Amniotic stem cell (primary cell): ENCODE measurements around the gene SLC44A4.
A peak's percentile ranks its signal among the peaks of the same experiment; 100 is the strongest.
"Not testable (repeated sequence)": the region's sequence is repeated elsewhere in the genome, so short reads cannot be mapped to it uniquely, and the experiment has no call there.

ENCODE experiments used
- DNase-seq: peaks from one replicate; lab custom pipeline; 2025; lab: John Stamatoyannopoulos, UW

Gene SLC44A4

DNA sequence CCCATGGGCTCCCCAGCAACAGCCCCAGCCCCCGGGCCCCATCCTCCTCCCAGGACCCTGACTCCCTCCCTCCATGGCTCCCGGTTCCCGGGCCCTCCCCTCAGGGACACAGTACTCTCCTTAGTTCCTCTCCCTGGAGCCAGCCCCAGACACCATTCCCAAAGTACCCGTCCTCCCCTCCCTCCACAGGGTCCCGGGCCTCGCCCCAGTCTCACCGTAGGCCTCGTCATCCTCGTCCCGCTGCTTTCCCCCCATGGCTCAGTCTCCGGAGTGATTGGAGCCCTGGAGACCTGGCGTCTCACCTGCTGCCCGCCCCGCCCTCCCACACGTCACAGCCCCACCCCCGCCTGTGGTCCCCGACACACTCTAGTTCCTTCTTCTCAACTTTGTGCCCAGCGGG is at the start of gene SLC44A4:
SLC44A4 (minus strand) TSS at position 272 of the 400 bp plus-strand sequence; CDS start at position 255, 17 bp downstream.
- no peak for DNase-seq

DNA sequence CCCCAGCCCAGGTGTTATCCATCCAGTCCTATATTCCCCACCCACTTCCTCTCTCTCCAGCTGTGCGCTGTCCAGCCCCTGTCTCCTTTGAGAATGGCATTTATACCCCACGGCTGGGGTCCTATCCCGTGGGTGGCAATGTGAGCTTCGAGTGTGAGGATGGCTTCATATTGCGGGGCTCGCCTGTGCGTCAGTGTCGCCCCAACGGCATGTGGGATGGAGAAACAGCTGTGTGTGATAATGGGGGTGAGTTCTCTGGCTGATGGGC is 49.8 kb upstream of the SLC44A4 start:
- DNase-seq: no peak

DNA sequence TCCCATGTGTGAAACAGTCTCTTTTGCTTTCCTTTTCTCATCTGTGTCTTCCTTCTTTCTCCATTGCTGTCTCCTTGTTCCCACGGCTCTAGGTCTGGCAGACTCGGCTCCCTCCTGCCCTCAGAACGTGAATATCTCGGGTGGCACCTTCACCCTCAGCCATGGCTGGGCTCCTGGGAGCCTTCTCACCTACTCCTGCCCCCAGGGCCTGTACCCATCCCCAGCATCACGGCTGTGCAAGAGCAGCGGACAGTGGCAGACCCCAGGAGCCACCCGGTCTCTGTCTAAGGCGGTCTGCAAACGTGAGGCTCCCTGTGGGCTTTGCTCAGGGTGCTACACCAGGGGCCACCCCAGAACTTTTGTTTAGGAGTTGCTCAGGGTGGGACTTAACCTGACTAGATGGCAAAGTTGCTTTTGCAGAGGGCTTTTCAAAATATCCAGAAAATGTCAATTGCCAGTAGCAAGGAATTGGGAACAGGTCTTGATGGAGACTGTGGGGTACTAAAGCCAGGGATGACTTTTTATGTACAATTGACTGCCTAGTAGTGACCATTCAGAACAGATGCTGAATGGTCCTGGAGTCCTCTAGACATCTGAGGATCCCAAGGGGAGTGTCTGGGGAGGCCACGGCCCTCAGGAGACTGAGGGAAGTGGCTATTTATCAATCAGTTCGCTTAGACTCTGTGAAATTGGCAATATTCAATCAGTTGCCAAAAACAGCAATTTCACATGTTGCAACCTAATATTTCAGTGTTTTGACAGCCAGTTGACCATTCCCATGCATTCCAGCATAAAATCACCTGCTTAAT is 49.3 kb upstream of the SLC44A4 start:
- DNase-seq: no peak

DNA sequence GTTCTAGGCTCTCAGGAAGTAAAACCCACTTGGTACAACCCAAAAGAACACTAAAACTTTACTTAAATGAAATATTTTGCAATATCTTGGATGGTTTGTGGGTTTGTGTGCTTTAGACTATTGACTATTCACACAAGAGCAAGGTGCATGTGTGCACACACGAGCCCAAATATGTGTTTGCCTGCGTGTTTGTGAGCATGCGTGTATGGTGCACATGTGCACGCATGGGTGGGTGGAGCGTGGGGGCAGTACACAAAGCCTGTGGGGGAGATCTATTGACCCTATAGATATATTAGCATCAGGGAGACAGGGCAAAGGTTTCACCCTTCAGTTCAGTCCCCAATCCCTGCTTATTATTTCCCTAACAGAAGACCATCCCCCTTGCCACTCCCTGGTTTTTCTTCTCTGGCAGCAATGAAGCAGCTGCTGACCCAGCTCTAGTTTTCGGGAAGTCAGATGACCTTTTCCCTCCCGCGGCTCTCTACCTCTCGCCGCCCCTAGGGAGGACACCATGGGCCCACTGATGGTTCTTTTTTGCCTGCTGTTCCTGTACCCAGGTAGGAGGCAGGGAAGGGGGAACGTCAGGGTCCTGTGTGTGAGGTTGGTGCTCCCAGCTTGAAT is 48.6 kb upstream of the SLC44A4 start, which contains the start of gene C2:
C2 (plus strand) TSS at position 476 of the 621 bp plus-strand sequence; CDS start at position 512, 36 bp downstream.
- DNase-seq: no peak

DNA sequence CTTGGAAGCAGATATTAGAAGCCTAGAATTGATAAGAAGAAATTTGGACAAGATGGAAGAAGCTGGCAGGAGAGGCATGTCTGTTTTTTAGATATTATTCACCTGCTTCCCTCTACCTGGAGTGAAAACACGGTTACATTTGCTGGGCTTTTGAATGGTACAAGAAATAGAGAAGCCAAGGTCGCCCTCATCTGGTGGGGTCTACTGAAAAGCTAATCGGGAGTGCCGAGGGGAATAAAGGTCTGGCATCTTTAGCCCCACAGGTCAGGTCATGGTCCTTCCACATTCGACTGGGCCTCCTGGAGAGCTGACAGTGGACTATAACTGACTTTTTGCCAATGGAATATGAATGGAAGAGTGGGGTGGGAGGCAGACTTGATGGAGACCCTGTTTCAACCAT is 44.1 kb upstream of the SLC44A4 start:
- no peak for DNase-seq

DNA sequence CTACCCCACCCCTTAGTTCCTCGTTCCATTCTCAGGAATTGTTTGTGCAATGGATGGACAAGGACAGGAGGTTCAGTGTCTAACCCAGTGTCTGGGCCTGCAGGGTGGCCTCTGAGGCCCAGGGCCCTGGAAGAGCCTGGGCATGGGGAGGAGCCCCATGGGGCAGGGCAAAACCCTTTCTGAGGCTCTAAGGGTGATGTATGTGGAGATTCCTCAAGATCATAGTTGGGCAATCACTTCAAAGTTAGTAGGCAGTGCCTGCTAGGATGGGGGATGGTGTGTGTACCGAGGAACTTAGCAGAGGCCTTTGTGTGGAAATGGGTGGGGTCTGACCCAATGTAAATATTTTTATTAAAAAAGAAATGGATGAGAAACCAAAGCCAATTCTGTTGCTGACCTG is 42.0 kb upstream of the SLC44A4 start:
- DNase-seq: no peak

DNA sequence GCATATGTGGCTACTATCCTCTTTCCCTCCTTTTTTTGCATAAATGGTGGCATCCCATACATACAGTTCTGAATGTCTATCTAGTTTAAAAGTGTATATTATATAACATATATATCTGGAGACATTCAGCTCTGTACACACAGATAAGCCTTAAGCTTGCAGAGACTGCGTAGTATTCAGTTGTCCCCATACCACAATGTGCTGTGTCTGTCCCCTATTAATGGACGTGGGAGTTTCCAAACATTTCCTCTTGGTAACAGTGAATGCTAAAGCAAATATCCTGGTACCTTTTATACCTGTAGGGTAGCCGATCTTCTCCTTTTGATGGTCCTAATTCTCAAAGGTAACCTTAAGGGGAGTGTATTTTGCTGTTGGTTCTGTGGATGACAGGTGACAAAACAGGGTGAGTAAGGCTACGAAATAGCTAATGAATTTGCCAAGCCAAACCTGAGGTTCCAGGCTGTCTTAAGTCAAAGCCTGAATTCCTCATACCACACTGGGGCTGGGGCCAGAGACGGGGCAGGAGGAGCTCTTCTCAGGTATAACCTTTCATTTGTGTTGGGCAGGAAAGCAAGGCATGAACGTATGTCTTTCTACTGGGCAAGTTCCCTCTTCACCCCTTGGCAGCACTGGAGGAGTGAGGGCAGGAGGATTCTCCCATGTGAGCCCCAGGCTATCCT is 41.0 kb upstream of the SLC44A4 start:
- DNase-seq: no peak

DNA sequence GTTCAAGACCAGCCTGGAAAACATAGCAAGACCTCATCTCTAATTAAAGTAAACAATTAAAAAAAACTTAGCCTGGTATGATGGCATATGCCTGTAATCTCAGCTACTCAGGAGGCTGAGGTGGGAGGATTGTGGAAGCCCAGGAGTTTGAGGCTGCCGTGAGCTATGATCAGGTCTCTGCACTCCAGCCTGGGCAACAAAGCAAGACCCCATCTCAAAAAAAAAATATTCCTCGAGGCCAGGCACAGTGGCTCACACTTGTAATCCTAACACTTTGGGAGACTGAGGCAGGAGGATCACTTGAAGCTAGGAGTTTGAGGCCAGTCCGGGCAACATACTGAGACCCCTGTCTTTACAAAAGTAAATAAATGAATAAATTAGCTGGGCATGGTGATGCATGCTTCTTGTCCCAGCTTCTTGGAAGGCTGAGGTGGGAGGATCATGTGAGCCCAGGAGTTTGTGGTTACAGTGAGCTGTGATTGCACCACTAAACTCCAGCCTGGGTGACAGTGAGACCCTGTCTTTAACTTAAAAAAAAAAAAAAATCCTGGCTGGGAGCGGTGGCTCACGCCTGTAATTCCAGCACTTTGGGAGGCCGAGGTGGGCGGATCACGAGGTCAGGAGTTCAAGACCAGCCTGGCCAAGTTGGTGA is 39.4 kb upstream of the SLC44A4 start:
- no peak for DNase-seq

DNA sequence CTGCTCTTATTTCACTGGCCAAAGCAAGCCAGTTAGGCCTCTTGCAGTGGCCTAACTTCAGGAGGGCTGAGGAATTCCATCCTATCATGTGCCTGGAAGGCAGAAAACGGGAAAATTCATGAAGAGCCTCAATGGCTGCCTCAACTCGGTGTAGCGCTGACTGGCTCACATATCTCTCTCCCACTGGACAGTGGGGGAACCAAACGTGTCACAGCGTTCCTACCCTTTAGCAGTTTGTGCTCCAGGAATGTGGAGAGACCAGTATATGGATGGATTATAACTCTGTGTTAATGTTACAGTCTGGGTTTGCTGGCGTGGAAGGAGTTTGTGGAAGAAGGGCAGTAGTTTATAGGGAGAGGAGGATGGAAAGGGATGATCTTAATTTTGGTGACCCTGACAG is 37.0 kb upstream of the SLC44A4 start:
- no peak for DNase-seq

DNA sequence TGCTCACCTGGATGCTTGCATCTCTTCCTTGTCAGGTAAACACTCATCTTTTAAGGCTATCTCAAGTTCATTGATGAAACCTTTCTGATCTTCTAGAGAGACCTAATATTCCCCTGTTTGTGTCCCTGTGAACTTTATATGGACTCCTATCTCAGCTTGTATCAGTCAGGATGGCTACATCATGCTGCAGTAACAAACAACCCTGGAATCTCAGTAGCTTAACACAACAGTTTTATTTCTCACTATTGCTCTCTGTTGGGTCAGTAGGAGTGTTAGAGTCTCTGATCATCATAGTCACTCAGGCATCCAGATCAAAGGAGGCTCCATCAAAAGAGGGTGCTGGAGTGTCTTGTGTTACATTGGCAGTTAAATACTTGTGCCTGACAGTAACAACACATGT is 36.6 kb upstream of the SLC44A4 start:
- DNase-seq: no peak

DNA sequence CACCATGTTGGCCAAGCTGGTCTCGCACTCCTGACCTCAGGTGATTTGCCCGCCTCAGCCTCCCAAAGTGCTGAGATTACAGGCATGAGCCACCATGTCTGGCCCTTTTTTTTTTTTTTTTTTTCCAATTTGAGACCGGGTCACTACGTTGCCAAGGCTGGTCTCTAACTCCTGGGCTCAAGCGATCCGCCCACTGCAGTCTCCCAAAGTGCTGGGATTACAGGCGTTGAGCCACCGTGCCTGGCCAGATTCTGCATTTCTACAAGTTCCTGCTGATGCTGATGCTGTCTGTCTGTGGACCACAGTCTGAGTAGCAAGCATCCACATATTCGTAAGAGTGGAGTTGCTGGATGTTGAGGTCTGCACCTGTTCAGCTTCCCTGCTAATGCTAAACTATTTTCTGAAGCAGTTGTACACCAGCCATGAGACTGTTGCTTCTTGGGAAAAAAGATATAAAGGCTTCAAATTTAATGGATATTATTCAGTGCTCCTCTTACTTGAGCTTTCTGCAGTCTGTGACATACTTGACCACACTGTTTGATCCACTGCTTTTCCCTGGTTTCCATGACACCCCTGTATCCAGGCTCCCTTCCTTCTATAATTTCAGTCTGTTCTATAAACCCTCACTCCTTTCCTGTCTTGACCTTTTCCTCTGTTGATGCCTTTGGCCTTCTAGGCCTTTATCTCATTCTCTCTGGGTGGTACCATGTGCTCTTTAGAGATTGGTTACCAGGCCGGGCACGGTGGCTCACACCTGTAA is 33.2 kb upstream of the SLC44A4 start:
- no peak for DNase-seq

DNA sequence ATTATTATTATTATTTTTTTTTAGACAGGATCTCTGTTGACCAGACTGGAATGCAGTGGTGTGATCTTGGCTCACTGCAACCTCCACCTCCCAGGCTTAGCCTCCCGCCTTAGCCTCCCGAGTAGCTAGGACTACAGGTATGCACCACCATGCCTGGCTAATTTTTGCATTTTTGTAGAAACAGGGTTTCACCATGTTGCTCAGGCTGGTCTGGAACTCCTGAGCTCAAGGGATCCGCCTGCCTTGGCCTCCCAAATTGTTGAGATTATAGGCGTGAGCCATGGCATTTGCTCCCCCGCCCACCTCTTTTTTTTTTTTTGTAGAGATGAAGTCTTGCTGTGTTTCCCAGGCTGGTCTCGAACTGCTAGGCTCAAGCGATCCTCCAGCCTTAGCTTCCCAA is 30.5 kb upstream of the SLC44A4 start:
- not testable (repeated sequence) for DNase-seq

DNA sequence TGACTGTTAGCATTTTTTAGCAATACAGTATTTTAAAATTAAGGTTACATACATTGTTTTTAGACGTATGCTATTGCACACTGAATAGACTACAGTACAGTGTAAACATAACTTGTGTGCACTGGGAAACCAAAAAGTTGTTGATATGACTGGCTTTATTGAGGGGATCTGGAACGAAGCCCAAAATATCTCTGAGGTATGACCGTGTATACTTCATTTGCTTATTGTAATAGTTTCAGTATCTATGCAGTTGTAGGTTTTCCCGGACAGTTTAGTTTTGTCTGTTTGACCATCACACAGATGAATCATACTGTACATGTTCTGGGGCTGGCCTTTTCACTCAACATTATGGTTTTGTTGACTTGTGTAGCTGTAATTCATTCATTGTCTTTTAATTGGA is 30.0 kb upstream of the SLC44A4 start:
- DNase-seq: no peak

DNA sequence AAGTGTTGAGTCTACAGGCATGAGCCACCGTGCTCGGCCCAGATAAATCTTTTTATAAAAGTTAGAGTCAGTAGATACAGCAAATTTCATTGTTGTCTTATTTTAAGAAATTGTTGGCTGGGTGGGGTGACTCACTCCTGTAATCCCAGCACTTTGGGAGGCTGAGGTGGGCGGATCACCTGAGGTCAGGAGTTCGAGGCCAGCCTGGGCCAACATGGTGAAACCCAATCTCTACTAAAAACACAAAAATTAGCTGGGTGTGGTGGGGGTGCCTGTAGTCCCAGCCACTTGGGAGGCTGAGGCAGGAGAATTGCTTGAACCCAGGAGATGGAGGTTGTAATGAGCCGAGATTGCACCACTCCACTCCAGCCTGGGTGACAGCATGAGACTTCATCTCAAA is 29.5 kb upstream of the SLC44A4 start:
- DNase-seq: not testable (repeated sequence)

DNA sequence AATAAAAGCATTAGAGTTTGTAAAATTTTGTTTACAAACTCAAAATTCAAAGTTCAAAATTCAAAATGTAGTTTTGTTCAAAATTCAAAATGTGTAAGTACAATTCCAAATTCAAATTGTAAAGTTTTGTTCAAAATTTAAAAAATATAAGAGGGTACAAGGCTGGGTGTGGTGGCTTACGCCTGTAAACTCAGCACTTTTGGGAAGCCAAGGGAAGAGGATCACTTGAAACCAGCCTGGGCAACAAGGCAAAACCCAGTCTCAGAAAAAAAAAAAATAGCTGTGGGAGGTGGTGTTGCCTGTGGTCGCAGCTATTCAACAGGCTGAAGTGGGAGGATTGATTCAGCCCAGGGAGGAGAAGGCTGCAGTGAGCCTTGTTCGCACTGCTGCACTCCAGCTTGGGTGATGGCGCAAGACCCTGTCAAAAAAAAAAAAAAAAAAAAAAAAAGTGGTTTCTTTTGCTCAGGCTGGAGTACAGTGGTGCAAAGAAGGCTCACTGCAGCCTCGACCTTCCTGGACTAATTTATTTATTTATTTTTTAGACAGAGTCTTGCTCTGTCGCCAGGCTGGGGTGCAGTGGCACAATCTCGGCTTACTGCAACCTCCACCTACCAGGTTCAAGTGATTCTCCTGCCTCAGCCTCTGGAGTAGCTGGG is 28.5 kb upstream of the SLC44A4 start:
- no peak for DNase-seq

DNA sequence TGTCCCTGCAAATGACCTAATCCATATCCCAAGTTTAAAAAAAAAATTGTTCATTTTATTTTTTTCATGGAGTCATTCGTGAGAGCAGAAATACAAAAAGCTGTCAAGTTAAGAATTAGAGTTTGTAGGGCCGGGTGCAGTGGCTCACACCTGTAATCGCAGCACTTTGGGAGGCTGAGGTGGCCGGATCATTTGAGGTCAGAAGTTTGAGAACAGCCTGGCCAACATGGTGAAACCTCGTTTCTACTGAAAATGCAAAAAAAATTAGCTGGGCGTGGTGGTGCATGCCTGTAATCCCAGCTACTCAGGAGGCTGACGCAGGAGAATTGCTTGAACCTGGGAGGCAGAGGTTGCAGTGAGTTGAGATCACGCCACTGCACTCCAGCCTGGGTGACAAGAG is 27.9 kb upstream of the SLC44A4 start:
- DNase-seq: not testable (repeated sequence)

DNA sequence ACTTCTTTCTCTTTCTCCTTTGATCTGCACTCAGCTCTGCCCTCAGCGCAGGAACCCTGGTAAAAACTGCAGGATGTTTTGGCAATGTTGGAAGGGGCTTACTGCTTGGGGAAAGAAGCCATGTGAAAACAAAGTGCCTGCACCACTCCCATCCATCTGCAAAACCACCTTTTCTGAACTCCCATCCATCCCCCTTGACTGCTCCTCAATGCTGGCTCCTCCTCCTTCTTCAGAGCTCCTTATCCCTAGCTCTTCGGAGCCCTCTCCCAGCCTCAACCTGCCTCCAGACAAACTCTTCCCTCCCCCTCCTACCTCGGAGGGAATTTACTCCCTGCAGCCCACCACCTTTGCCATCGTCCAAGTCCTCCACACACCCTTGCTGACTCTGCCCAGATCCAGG is 27.3 kb upstream of the SLC44A4 start:
- no peak for DNase-seq

DNA sequence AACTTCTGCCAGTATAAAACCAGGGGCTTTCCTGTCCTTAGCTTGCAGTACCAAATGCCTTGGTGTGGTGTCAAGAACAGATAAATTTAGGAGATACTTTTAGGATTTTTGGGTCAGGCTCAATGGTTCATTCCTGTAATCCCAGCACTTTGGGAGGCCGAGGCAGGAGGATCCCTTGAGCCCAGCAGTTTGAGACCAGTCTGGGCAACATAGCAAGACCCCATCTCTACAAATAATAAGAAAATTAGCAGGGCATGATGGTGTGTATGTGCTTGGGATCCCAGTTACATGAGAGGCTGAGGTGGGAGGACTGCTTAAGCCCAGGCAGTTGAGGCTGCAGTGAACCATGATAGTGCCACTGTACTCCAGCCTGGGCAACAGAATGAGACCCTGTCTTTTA is 26.2 kb upstream of the SLC44A4 start:
- DNase-seq: no peak

DNA sequence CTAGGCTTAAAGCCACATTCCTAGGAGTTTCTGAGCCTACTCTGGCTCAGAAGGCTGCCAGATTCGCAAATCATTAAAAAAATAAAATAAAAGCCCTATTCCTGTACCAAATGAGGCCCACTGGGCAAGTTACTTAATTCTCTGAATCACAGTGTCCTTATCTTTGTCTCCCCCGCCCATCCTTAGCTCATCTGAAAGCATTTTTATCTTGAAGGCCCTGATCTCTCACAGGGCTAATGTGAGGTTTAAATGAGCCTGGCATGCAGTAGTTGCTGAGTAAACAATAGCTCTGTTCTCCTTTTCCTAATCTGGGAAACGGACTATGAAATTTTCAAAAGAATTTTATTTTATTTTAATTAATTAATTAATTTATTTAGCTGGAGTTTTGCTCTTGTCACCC is 25.2 kb upstream of the SLC44A4 start:
- no peak for DNase-seq

DNA sequence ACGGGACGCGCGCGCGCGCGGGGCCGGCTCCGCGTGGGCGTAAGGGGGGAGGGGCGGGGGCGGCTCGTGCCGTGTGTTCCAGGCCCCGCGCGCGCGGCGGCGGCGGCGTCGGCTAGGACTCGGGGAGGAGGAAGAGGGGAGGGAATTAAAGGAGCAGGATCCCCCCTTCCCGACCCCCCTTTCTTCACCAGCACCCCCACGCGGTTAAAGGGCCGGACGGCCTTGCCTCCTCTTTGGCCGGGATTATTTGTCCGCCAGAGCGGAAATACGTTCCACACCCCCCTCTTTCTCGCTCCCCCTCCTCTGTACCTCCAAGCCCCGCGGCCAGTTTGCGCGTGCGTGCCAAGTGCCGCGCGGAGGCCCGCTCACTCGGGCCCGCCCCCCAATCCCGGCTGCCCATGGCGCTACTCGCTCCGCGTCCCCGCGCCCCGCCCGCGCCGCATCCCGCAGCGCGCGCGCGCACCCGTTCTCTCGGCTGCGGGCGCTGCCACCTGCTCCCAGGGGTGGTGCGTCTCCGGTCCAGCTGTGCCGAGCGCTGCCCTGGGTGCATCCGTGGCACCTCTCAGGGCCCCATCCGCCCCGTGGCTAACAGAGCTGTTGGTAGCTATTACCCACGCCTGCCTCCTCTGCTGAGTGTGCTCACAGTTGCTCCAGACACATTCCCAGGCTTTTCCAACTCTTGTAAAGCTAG is 23.3 kb upstream of the SLC44A4 start, which contains the start of gene ZBTB12:
ZBTB12 (minus strand) TSS at position 134 of the 691 bp plus-strand sequence. CDS start 781 bp downstream, outside the sequence.
- peak; percentile 79 for DNase-seq
